DMS114 treated with DMSO at 0.1 percent for 48 hours (cell line): ENCODE measurements around the gene COL26A1.
"Not testable (repeated sequence)": the region's sequence is repeated elsewhere in the genome, so short reads cannot be mapped to it uniquely, and the experiment has no call there.

Experiments
- DNase-seq: peaks from one replicate; lab custom pipeline; 2025; ENCODE audit not compliant: unreplicated experiment; lab: John Stamatoyannopoulos, UW

COL26A1 gene

GRCh38 chr7:101401390-101402080 lies 38.9 kb downstream of the COL26A1 start:
- DNase-seq: no peak

- DNase-seq: no peak
Measured at GRCh38 chr7:101402081-101402779, 39.6 kb downstream of the COL26A1 start.

- DNase-seq: no peak
Measured at GRCh38 chr7:101402835-101403234, 40.2 kb downstream of the COL26A1 start.

GRCh38 chr7:101405474-101406067 lies 42.9 kb downstream of the COL26A1 start:
- no peak for DNase-seq

DNA sequence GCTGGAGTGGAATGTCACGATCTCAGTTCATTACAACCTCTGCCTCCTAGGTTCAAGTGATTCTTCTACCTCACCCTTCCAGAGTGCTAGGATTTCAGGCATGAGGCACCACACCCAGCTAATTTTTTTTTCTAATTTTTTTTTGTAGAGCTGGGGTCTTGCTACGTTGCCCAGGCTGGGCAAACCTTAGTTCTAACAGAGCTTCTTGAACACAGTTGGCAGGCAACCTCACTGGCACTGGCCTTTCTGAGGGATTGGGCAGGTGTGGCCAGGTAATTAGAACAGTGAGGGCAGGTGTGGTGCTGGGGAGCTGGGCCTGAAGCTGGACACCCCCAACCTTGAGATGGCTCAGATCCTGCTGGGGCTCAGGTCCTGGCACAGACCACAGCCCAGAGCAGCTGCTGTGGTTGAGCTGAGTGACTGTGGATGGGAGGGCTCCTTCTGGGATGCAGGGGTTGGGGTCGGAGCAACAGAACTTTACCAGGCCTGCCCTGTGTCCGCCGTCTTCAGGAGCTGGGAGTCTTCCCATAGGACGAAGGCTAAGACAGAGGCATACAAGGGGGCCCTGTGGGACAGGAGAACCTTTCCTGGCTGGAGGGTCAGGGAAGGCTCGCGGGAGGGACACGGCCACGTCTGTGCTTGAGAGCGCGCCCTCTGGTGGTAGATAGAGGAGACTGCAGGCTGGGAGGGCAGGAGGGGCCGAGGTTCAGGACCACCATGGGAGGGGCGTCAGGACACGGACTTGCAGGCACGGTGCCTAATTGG lies 48.2 kb downstream of the COL26A1 start:
- no peak for DNase-seq

- DNase-seq: no peak
Measured at GRCh38 chr7:101411508-101411874, 48.8 kb downstream of the COL26A1 start.

DNA sequence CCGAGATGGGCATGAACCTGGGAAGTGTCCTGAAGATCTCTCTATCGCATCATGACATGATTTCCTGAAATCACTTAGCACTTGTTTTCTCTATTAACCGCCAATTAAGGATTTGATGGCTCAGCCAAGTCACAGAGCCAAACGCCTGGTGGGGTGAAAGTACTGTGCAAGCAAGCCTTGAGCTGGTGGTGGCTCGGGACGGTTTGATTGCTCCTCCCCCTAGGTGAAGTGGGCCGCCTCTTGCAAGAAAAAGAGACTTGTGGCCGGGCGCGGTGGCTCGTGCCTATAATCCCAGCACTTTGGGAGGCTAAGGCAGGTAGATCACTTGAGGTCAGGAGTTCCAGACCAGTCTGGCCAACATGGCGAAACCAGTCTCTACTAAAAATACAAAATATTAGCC lies 50.3 kb downstream of the COL26A1 start:
- DNase-seq: no peak

DNA sequence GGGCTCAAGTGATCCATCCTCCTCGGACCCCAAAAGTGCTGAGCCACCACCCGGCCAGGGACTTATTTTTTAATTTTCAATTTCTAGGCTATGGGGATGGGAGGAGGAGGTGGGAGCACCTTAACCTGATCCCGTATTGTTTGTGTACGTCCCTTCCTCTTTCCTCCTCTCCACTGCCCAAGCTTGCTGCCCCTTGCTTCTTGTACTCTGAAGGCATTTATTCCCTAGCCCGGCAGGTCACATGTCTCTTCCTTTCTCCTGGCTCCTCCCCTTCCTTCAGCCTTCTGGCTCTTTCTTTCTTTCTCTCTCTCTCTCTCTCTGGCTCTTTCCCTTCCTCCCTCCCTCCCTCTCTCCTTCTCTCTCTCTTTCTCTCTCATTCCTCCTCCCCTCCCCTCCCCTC lies 56.0 kb downstream of the COL26A1 start:
- DNase-seq: no peak

- no peak for DNase-seq
Measured at GRCh38 chr7:101419831-101420230, 57.2 kb downstream of the COL26A1 start.

DNA sequence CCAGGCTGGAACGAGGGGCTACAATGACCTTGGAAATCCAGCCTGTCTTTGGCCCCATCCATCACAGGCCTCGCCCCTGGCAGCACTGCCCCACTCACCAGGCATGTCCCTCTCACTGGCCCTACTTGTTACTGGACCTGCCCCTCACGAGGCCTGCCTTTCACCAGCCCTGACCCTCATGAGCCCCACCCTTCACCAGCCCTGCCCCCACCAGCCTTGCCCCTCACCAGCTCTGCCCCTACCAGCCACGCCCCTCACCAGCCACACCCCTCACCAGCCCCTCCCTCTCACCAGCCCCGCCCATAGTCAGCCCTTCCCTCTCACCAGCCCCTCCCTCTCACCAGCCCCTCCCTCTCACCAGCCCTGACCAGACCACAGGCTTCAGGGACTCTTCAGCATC lies 57.8 kb downstream of the COL26A1 start:
- no peak for DNase-seq

DNA sequence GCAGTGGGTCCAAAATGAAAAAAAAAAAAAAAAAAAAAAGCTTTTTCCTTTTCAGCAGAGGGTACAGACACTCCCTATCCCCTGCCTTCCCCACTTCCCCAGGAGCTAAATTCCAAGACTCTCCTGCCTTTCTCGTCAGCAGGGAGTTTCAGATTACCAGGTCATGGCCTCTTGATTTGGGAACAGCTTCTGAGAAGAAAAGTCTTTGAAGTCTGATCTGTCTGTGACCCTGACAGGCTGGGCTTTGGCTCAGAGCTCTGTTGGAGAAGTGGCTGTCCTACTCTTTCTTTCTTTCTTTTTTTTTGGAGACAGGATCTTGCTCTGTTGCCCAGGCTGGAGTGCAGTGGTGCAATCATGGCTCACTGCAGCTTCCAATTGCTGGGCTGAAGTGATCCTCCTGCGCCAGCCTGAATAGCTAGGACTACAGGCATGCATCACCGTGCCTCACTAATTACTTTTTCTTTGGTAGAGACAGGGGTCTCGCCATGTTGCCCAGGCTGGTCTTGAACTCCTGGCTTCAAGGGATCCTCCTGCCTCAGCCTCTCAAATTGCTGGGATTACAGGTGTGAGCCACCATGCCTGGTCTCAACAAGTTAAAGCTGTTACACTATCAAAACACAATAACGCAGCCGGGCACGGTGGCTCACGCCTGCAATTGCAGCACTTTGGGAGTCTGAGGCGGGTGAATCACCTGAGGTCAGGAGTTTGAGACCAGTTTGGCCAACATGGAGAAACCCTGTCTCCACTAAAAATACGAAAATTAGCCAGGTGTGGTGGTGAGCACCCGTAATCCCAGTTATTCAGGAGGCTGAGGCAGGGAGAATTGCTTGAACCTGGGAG lies 59.9 kb downstream of the COL26A1 start:
- no peak for DNase-seq

- DNase-seq: no peak
Measured at GRCh38 chr7:101426303-101427011, 63.8 kb downstream of the COL26A1 start.

DNA sequence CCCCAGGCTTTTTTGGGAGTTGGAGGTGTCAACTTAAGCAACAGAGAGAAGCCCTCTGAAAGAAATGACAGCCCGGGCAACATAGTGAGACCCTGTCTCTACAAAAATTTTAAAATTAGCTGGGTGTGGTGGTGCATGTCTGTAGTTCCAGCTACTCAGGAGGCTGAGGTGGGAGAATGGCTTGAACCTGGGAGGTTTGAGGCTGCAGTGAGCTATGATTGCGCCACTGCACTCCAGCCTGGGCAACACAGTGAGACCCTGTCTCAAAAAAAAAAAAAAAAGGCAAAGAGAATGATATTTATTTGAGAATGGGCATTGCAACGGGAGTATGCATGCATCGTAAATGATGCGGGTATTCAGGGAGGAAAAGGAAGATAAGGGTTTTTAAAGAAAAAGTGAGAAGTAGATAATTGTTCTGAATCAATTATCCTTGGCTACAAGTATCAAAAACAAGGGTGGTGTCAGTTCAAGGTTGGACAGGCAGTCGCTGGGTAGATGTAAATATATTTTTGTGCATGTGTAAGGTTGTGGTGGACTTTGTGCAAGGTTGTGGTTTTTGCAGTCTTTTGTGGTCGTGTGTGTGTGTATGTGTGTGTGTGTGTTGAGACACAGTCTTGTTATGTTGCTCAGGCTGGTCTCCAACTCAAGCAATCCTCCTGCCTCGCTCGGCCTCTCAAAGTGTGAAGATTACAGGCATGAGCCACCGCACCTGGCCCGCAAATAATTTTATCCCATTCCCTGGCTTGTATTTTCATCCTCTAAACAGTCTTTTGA lies 65.6 kb downstream of the COL26A1 start:
- DNase-seq: no peak

DNA sequence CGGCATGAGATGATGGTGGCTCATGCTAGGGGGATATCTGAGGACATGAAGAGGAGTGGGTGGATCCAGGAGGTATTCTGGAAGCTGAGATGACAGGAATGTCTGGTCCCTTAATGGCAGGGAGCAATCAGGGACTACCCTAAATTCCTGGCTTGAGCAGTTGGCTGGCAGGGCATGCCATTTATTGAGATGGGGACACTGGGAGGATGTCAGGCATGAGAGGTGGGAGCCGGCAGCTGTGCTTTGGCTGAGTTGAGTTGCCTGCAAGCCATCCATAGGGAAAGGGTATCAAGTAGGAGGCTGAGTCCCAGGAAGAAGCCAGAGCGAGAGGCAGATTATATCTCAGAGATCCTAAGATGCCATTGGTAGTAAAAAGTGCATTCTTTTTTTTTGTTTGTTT lies 69.6 kb downstream of the COL26A1 start:
- DNase-seq: no peak

- no peak for DNase-seq
Measured at GRCh38 chr7:101433688-101434087, 71.0 kb downstream of the COL26A1 start.

DNA sequence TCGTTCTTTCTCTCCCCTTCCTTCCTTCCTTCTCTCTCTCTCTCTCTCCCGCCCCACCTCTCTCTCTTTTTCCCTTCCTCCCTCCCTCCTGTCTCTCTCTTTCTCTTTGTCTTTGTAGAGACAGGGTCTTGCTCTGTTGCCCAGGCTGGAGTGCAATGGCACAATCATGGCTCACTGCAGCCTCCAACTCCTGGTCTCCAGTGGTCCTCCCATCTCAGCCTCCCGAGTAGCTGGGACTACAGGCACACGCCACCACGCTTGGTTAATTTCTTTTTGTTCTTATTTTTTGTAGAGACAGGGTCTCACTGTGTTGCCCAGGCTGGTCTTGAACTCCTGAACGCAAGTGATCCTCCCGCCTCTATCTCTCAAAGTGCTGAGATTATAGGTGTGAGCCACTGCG lies 71.5 kb downstream of the COL26A1 start:
- DNase-seq: not testable (repeated sequence)

DNA sequence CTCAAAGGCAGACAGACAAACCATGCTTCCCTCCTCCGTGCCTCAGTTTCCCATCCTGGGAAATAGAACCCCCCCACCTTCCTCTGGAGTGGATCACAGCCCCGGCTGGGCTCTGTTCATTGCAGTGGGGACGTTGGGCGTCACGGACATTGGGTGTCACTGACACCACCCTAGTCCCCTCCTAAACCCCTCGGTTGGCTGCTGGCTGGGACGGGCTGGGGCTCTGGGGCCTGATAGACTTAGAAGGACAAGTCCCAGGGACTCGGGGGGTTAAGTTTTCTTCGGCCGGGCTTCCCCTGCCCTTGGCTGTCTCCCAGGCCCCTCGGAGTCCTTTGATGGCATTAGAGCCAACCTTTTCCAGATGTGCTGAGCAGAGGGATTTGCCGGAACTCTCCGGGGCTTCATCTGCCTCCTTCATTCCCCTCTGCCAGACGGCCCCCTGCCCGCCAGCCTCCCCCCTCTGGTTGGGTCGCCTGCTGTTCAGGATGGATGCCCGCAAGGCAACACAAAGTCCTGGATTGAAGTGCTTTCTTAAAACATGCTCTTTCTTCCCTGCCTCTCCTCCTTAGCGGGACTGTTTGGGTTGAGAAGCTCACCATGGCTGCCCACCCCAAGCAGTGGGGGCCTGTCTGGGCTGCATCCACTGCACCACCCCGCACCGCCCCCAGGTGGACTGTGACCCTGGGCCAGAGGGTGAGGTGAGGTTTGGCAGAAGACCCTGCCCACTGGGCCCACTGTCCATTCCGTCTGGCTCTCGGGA lies 73.0 kb downstream of the COL26A1 start:
- no peak for DNase-seq

- DNase-seq: no peak
Measured at GRCh38 chr7:101436221-101436735, 73.6 kb downstream of the COL26A1 start.
